Right forelimb (tissue), 1 donor: ENCODE measurements around the gene EIF3K.

Source experiments
- DNase-seq: peaks from one replicate; pipeline ENCODE4 v3.0.0-alpha.2; 2018

EIF3K gene

DNA sequence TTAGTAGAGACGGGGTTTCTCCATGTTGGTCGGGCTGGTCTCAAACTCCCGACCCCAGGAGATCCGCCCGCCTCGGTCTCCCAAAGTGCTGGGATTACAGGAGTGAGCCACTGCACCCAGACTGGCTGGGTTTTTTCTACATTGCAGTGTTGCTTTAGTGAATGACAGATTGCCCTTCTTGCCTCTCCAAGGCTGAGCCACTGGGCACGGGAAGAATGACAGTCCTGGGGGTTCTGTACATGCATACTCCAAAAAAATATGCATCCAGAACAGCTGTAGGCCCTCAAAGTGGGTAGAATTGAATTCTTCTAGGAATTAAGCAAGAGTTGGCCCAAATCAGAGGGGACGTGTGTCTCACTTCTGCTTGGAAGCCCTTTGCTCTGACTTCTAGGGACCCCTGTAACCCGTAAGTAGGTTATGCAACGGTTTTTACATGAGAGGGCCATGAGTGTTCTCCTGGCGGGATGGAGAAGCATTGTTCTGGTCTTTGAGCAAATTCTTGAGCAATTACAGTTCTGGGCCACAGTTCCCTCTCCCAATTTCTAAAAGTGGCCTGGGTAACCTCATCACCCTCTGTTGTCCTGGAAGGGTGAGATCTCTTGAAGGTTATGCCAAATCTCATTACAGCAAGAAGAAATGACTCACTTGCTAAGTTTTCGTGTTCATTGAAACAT lies 32.1 kb downstream of the EIF3K start:
- DNase-seq: no peak

DNA sequence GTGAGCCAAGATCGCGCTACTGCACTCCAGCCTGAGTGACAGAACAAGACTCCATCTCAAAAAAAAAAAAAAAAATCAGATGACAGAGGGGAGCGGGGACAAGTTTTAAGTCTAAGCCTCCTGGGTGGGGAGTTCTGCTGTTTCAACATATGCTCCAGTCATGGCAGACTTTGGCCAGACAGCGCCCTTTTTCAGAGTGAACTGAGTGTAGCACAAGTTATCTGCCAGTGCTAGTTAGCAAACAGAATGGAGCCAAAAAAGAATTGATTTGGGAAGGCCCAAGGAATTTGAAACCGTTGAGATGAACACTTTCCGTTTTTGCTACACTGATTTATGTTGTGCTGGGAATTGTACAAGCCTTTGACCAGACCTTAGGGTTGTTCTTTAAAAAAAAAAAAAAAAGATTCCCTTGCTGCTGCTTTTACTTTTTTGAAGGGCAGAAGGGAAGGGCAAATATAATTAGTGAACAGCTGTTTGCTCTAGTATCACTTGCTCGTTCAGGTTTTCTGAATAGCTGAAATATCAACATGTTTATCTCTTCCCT lies 34.1 kb downstream of the EIF3K start:
- DNase-seq: no peak

- DNase-seq: no peak
Measured at GRCh38 chr19:38654628-38655055, 35.7 kb downstream of the EIF3K start.

GRCh38 chr19:38655148-38655824 lies 36.3 kb downstream of the EIF3K start:
- DNase-seq: no peak

DNA sequence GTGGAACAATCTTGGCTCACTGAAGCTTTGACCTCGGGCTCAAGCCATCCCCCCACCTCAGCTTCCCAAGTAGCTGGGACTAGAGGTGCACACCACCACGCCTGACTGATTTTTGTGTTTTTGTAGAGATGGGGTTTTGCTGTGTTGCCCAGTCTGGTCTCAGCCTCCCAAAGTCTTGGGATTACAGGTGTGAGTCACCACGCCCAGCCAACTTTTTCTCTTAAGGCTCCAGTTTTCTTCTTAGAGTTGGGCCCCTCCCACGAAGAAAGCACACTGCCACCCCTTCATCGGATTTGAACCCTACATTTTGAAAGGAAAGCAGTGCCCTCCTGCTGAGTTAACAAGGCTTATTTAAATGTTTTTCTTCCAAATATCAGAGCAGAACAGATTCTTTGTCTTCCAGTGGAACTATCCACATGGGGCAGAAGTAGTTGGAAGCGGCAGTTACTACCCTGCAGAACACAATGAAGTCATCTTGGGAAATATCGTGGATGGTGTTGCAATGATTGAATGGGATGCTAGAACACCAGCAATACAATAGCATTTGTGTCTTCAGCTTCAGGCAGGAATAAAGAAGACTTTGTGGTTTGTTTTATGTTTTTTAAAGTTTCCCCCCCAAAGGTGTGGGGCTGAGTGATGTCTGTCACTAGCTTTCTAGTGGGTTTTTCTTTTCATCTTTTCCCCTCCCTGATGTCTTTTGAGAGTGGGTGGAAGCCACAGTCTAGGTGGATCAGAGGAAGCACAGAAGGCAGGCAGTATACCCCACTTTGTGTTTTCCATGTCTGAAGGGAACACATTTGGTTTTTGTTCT lies 37.4 kb downstream of the EIF3K start:
- DNase-seq: no peak

GRCh38 chr19:38657633-38658222 lies 38.7 kb downstream of the EIF3K start:
- DNase-seq: no peak

DNA sequence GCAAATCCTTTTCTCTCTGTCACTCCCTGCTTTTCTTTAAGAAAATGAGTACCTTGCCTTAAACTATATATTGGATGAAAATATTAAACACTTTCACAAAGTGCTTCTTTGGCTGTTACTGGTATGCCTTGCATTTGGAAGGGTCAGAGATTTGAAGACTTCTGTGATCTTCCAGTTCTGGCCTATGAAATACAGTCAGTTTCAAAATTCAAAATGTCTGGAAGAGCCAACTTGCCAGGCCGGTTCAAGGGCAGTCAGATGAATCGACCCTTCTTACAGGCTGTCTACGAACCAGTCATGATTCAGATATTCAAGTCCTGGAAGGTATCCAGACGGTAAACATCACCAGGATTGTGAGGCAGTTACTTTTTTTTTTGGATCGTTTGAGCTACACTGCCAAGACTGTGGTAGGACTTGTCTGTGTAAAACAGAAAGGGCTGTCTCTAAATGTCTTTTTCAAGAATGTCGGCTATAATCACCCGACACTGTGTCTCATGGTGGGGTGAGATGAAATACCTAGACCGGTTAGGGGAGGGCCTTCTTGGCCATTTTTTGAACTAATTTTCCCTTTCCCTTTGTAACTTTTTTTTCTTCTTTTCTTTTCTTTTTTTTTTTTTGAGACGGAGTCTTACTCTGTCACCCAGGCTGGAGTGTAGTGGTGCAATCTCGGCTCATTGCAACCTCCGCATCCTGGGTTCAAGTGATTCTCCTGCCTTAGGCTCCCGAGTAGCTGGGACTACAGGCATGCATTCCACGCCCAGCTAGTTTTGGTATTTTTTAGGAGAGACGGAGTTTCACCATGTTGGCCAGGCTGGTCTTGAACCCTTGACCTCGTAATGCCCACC lies 39.7 kb downstream of the EIF3K start:
- DNase-seq: no peak

DNA sequence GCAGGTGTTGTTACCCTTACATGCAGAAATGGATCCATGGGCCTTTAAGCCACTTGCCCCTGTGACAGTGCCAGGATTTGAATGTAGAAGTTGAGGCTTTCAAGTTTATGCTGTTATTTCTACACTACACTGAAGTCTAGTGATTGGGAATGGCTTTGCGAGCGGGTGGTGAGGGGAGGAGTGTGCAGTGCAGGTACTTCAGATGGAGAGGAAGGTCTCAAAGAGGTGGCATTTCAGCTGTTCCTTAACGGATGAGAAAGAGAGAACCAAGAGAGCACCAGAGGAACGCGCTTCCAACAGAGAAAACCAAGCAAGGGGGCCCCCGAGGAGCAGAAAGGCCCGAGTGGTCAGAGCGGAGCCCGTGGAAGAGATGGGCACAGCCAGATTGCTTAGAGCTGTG lies 41.7 kb downstream of the EIF3K start:
- no peak for DNase-seq

- no peak for DNase-seq
Measured at GRCh38 chr19:38661136-38661535, 42.1 kb downstream of the EIF3K start.

GRCh38 chr19:38661996-38662395 lies 43.0 kb downstream of the EIF3K start:
- no peak for DNase-seq

- DNase-seq: no peak
Measured at GRCh38 chr19:38662537-38663155, 43.7 kb downstream of the EIF3K start.

DNA sequence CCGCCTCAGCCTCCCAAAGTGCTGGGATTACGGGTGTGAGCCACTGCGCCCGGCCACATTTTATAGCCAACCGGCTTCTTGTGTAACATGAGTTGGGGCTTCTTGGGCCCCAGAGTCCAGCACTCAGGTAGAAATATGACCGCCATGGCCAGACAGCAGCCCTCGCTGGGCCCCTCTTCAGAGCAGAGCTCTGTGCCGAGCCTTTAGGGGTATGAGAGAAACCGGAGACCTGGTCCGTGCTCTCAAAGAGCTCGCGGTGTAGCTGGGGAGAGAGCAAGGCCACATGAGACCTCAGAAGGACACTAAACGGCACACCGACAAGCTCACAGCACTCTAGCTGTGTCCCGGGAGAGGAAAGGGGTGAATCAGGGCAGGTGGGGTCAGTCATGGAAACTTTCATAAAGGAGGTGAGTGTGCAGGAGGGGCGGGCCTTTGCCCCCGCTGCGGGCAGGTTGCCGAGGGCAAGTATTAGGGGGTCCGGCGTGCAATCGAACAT lies 44.2 kb downstream of the EIF3K start:
- no peak for DNase-seq

DNA sequence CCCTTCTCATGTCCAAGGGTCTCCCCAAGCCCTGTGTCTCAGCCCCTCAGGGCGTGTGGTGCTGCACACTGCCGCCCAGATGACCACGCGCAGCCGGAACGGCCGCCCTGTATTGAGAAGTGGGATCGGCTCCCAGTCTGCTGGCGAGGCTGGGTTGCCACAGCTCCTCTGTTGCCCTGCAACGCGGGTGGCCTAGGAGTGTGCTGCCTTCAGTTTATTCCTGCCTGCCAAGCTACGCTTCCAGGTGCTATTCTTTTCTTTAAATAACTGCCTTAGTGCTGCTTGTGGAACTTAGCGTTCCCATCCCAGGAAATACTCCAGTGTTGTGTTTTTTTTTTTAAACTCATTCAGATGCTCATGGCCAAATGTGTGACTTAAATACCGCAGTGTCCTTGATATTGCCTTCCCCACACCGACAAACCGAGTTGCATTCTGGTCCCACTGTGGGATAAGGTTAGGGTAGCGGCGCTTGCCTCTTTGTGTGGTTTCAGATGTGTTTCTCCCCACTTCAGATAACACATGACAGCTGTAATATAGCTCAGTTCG lies 45.0 kb downstream of the EIF3K start:
- no peak for DNase-seq

- DNase-seq: no peak
Measured at GRCh38 chr19:38664503-38665211, 45.7 kb downstream of the EIF3K start.

- DNase-seq: no peak
Measured at GRCh38 chr19:38665219-38665931, 46.4 kb downstream of the EIF3K start.

GRCh38 chr19:38665950-38666662 lies 47.1 kb downstream of the EIF3K start:
- DNase-seq: no peak

DNA sequence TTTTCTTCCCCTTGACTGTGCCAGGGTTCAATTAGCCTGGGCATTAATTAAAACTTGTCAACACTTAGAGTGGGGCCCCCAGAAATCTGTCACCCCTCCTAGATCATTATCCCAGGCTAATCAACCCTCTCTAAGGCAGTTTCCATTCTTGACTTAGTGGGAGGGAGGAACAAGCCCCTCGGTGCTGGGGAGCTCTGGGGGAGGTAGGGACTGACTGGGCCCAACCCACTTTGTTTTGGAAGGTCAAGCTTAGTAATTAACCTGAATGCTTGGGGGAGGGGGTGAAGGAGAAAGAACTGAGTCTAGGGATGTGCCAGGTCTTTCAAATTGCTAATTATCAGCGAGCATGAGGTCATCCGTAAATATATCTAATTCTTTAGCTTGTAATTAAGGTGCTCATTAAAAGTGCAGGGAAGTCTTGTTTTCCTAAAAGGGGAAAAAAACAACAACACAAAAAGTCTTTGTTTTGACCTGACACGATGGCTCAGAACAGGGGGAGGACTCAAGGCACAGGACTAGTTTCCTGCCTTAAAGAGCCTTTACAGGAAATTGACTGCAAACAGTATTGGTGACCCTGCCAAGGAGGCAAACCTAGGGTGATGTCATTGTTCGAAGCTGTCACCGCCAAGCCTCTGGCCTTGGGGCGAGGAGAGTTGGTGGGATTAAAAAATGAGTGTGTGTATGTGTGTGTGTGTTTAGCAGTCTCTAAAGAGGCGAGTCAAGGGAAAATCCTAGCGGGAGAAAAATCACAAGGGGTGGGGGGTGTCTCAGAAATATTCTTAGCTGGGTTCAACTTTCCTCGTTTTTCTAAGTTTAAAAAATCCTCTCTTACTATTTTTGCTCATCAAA lies 47.9 kb downstream of the EIF3K start:
- no peak for DNase-seq

- DNase-seq: no peak
Measured at GRCh38 chr19:38667661-38668171, 48.7 kb downstream of the EIF3K start.
